Cardiac fibroblast (primary cell): ENCODE results near the gene PTBP1.

ENCODE experiments used
- DNase-seq, 2 donors: peaks; one replicate each; pipeline versions ENCODE4 v3.0.0 to v3.0.0-alpha.2; 2010; ENCODE audit warnings: low read depth in 2 of 2
- H3K4me3 ChIP-seq, 2 donors: replicated peaks in 1 of 2; 1 replicate in 1 of 2; 2 replicates in 1 of 2; pipeline ENCODE4 v1.5.1; 2011; ENCODE audit warnings: low read depth in 2 of 2, low read length in 2 of 2, mild to moderate bottlenecking in 2 of 2, moderate library complexity in 1 of 2
- TF ChIP-seq, protein P1 (sequence below): IDR thresholded peaks from one replicate; pipeline ENCODE4 v1.5.1; 2011; ENCODE audit warnings: low read depth, mild to moderate bottlenecking, low read length, inconsistent platforms

Gene PTBP1

DNA sequence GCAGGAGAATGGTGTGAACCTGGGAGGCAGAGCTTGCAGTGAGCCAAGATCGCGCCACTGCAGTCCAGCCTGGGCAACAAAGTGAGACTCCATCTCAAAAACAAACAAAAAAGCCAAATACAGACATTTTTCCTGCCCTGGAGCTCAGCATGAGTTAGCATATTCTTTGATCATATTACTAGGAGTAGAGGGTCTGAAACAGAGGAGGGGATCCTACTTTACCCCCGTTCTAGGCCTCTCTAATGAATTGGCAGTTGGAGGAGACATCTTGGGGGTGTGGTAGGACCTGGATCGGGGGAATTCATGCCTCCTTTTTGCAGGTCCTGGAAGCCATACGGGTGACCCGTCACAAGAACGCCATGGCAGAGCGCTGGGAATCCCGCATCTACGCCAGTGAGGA, 34.1 kb upstream of the PTBP1 start:
- DNase-seq: no peak
- TF ChIP-seq, protein P1, sequence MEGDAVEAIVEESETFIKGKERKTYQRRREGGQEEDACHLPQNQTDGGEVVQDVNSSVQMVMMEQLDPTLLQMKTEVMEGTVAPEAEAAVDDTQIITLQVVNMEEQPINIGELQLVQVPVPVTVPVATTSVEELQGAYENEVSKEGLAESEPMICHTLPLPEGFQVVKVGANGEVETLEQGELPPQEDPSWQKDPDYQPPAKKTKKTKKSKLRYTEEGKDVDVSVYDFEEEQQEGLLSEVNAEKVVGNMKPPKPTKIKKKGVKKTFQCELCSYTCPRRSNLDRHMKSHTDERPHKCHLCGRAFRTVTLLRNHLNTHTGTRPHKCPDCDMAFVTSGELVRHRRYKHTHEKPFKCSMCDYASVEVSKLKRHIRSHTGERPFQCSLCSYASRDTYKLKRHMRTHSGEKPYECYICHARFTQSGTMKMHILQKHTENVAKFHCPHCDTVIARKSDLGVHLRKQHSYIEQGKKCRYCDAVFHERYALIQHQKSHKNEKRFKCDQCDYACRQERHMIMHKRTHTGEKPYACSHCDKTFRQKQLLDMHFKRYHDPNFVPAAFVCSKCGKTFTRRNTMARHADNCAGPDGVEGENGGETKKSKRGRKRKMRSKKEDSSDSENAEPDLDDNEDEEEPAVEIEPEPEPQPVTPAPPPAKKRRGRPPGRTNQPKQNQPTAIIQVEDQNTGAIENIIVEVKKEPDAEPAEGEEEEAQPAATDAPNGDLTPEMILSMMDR: no peak

DNA sequence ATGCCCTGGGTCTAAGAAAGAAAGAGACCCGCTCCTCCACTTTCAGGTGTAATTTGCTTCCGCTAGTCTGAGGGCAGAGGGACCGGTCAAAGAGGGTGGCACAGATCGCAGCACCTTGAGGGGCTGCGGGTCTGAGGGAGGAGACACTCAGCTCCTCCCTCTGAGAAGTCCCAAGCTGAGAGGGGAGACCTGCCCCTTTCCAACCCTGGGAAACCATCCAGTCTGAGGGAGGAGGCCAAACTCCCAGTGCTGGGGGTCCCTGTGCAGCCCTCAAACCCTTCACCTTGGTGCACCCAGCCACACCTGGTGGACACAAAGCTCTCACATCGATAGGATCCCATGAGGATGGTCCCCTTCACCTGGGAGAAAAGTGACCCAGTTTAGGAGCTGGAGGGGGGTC, 33.4 kb upstream of the PTBP1 start:
- H3K4me3 ChIP-seq: no peak overlapping the region
- DNase-seq: no peak
- TF ChIP-seq, protein P1: no peak

More for the DNA sequence above, 34.1 kb upstream of the PTBP1 start:
- H3K4me3 ChIP-seq: no peak overlapping the region

DNA sequence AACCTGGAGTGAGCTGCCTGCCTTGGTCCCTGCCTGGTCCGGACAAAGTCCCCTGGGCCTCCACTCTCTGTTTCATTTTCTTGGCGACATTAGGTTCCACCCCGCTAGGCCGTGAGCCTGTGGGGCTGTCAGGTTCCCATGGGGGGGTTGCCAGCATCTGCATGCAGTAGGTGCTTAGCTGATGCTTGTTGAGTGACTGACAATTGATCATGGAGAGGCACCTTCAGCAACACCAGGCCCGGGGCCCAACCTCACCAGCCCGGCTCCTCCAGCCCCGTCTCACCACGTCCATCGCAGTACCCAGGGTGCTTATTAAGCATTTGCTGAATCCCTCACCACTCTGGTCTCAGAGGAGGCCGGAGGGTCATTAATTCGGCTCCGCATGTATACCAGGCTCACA, 33.0 kb upstream of the PTBP1 start:
- TF ChIP-seq, protein P1: no peak
- no peak overlapping the region for H3K4me3 ChIP-seq
- DNase-seq: no peak

DNA sequence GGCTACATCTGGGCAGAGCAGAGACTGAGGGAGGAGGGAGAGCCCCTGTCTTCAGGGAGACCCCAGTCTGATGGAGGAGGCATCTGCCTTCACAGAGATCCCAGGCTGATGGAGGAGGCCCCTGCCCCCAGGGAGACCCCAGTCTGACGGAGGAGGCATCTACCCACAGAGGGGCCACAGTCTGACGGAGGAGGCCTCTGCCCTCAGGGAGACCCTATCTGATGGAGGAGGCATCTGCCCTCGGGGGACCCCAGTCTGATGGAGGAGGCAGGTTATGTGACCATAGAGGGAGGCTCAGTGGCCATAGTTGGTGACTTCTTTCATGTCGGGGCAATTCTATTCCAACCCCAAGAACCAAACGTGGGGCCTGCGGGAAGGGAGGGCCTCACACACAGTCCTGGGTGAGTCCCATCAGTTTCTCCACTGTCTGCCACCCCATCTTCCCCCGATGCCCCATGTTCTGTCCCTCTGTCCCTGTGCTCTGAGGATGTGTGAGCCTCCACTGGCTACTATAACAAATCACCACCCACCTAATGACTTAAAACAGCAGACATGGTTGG, 32.0 kb upstream of the PTBP1 start:
- DNase-seq: no peak
- TF ChIP-seq, protein P1: no peak
- H3K4me3 ChIP-seq: no peak overlapping the region

DNA sequence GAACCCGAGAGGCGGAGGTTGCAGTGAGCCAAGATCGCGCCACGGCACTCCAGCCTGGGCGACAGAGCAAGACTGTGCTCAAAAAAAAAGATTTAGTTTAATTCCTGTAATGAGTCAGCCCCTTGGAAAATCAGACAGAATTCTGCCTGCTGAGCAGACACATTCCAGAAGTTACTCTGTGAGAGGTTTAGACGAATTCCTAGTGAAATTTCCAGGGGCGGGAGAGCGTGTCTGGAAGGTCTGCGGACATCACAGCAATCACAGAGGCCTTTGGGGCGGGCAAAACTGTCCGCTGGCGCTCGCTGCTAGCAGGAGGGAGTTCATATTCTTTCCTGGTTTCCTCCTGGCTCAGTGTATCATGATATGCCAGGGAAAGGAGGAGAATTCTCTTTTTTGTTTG, 28.8 kb upstream of the PTBP1 start:
- no peak overlapping the region for H3K4me3 ChIP-seq
- DNase-seq: peak; percentile 50 to 90
- TF ChIP-seq, protein P1: no peak

DNA sequence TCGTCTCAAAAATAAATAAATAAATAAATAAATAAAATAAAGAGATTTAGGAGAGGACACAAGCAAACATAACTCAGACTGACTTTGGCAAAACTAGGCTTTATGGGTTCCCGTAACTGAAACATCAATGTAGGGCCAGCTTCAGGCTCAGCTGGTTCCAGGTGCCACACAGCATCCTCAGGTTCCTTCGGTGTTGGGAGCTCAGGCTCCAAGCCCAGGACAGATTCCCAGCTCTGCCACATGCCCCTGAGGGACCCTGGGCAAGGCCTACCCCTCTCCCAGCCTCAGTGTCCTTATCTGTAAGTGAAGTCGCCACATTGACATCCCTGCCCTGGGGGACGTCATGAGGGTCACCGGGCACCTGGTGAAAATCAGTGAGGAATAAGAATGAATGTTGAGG, 27.6 kb upstream of the PTBP1 start:
- no peak for DNase-seq
- H3K4me3 ChIP-seq: no peak overlapping the region
- TF ChIP-seq, protein P1: no peak

DNA sequence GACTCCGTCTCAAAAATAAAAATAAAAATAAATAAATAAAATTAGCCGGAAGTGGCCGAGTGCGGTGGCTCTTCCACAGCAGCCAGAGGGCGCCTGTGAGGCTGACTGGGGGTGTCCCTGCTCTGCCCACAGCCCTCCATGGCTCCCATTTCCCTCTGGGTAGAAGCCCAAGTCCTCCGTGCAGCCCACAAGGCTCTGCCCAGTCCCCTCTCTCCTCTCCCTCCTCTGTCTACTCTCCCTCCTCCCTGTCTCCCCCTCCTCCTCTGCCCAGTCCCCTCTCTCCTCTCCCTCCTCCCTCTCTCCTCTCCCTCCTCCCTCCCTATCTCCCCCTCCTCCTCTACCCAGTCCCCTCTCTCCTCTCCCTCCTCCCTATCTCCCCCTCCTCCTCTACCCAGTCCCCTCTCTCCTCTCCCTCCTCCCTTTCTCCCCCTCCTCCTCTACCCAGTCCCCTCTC, 25.9 kb upstream of the PTBP1 start:
- TF ChIP-seq, protein P1: peak; percentile 74
- peak; percentile 70 to 78 for DNase-seq
- H3K4me3 ChIP-seq: no peak overlapping the region
